ENCODE results near the gene C1QTNF9B. TPM values are rescaled to one million over a fixed set of nuclear protein-coding genes. Genes with fewer than 3 reads are reported as not detected.
A peak's percentile ranks its signal among the peaks of the same experiment; 100 is the strongest.

C1QTNF9B gene
- total and polyA plus RNA-seq, 12 donors, result 0.24 TPM; not detected in 11

DNA sequence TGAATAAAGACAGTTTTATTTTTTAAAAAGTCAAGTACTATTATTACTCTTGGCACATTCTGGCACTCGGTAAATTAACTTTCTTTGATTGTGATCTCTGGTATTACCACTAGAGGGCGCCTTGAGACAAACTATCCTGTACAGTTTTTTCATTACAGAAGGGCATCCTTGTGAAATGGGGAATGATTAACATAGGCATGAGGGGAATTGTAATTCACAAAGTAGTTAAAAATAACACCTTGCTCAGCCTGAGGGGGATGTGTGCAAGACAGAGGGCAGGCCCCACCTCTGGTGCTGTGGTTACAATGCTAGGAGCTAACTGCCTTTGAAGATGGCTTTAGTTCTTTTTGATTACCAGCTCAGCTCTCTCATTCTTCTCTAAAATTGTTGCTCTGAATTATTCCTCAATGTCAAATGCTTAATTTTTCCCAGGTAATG is 24.2 kb upstream of the C1QTNF9B start:
- 14 to 18% (median 17%) methylated on average over 2 of the region's 2 CpGs for WGBS, 4 donors
- DNase-seq, result no peak
- intact Hi-C loops (cut with DNase I), result loop anchor here in 1 of 2 donors (5.0 kb wide), 1 partner anchor 301 kb away; no protein-coding TSS in a partner anchor

DNA sequence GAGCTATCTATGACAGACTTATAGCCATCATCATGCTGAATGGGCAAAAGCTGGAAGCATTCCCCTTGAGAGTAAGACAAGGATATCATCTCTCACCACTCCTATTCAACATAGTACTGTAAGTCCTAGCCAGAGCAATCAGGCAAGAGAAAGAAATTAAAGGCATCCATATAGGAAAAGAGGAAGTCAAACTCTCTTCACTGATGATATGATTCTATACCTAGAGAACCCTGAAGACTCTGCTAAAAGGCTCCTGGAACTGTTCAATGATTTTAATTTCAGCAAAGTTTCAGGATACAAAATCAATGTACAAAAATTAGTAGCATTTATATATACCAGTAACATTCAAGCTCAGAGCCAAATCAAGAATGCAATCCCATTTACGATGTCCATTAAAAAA is 21.7 kb upstream of the C1QTNF9B start:
- H3K27me3 ChIP-seq, result no peaks in the 10 kb centered on the region
- no peak overlapping the region for H3K4me3 ChIP-seq
- TF ChIP-seq CTCF (IDR thresholded peaks at IDR 0.05) (no peak), POLR2A (IDR thresholded peaks at IDR 0.05) (no peak)
- no peaks in the 10 kb centered on the region for H3K4me1 ChIP-seq (replicated peaks in 1 of 2)
- H3K9me3 ChIP-seq (replicated peaks in 1 of 3), result no peaks in the 10 kb centered on the region
- DNase-seq, result no peak
- intact Hi-C loops (cut with DNase I), result no loop called here
- no peak overlapping the region for H3K27ac ChIP-seq
- no peaks in the 10 kb centered on the region for H3K36me3 ChIP-seq (replicated peaks in 1 of 2)
- 73 to 96% (median 90%) methylated on average over 1 of the region's 1 CpG for WGBS, 4 donors

More for the DNA sequence above, 24.2 kb upstream of the C1QTNF9B start:
- Histone ChIP-seq H3K27ac (no peak overlapping the region), H3K4me3 (no peak overlapping the region), H3K27me3 (no peaks in the 10 kb centered on the region), H3K36me3 (replicated peaks in 1 of 2) (no peaks in the 10 kb centered on the region), H3K9me3 (replicated peaks in 1 of 3) (no peaks in the 10 kb centered on the region), H3K4me1 (replicated peaks in 1 of 2) (no peaks in the 10 kb centered on the region)
- TF ChIP-seq CTCF (IDR thresholded peaks at IDR 0.05), result peak; percentile 39 to 70 (median 63)
- TF ChIP-seq POLR2A (IDR thresholded peaks at IDR 0.05), result no peak

DNA sequence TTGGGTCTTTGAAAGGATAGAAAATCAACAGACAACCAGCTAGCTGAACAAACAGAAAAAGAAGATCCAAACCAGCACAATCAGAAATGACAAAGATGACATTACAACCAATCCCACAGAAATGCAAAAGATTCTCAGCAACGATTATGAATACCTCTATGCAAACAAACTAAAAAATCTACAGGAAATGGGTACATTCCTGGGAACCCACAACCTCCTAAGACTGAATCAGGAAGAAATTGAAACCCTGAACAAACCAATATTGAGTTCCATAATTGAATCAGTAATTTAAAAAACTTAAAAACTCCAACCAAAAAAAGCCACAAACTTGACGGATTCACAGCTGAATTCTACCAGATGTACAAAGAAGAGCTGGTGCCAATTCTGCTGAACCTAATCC is 20.9 kb upstream of the C1QTNF9B start:
- Histone ChIP-seq H3K9me3 (replicated peaks in 1 of 3) (no peaks in the 10 kb centered on the region), H3K27ac (no peak overlapping the region), H3K4me3 (no peak overlapping the region), H3K4me1 (replicated peaks in 1 of 2) (no peaks in the 10 kb centered on the region), H3K27me3 (peaks cover 7% of the 10 kb centered on the region), H3K36me3 (replicated peaks in 1 of 2) (no peaks in the 10 kb centered on the region)
- intact Hi-C loops (cut with DNase I), result no loop called here
- 69 to 80% (median 75%) methylated on average over 2 of the region's 2 CpGs for WGBS, 4 donors
- DNase-seq, result no peak
- no peak for TF ChIP-seq CTCF (IDR thresholded peaks at IDR 0.05)
- no peak for TF ChIP-seq POLR2A (IDR thresholded peaks at IDR 0.05)

DNA sequence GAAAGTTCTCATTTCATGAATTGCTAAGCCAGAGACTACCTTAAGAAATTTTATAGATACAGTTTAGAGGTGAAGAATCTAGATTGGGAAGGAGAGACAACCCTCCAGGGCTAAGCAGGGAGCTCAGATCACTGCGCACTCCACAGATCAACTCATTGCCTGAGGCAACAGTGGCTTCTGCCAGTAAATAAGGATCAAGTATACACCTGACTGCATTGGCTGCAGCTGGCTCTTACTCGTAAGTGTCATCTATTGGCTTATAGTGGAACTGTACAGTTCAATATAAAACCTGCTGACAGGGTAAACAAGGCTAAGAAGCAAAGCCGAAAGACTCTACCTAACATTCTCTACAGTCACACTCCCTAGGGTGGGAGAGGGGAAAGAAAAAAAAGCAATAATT is 18.0 kb upstream of the C1QTNF9B start:
- H3K36me3 ChIP-seq (replicated peaks in 1 of 2), result no peaks in the 10 kb centered on the region
- no peaks in the 10 kb centered on the region for H3K9me3 ChIP-seq (replicated peaks in 1 of 3)
- peaks cover 15% of the 10 kb centered on the region for H3K27me3 ChIP-seq
- no peak overlapping the region for H3K4me3 ChIP-seq
- WGBS, 4 donors, result 83 to 87% (median 86%) methylated on average over 3 of the region's 3 CpGs
- H3K4me1 ChIP-seq (replicated peaks in 1 of 2), result no peaks in the 10 kb centered on the region
- TF ChIP-seq POLR2A (IDR thresholded peaks at IDR 0.05) (no peak), CTCF (IDR thresholded peaks at IDR 0.05) (no peak)
- intact Hi-C loops (cut with DNase I), result no loop called here
- DNase-seq, result no peak
- no peak overlapping the region for H3K27ac ChIP-seq

Measured in adrenal gland (tissue), 12 donors.